GM06990 (cell line): ENCODE data around the gene VSIR.

Experiments used
- DNase-seq: peaks from one replicate; pipeline ENCODE4 v3.0.0-alpha.2; 2011; ENCODE audit not compliant: insufficient read length; ENCODE audit errors: extremely low read depth
- H3K27me3 ChIP-seq: replicated peaks from 2 replicates; pipeline ENCODE4 v1.6.0; 2011; ENCODE audit warnings: low read length; ENCODE audit not compliant: control insufficient read depth, insufficient read depth
- H3K36me3 ChIP-seq: 2 replicates; pipeline ENCODE4 v1.5.1; 2011; ENCODE audit warnings: low read length; ENCODE audit not compliant: control insufficient read depth, insufficient read depth
- H3K4me3 ChIP-seq: replicated peaks from 2 replicates; pipeline ENCODE4 v1.5.1; 2011; ENCODE audit warnings: low read depth, mild to moderate bottlenecking, control low read depth, low read length
- TF ChIP-seq, protein P1 (sequence below): IDR thresholded peaks from 2 replicates; pipeline ENCODE4 v1.5.1; 2011; ENCODE audit warnings: low read length, control low read depth, mild to moderate bottlenecking, inconsistent platforms; ENCODE audit not compliant: insufficient read depth, poor library complexity, severe bottlenecking

Gene VSIR

GRCh38 chr10:71773221-71773971 is at the start of gene VSIR:
Gene VSIR (minus strand): TSS chr10:71773520. CDS start chr10:71773439, 81 bp downstream.
- Histone ChIP-seq H3K36me3 (no peaks in the 10 kb centered on the region), H3K27me3 (no peaks in the 10 kb centered on the region), H3K4me3 (peak within 1 kb of the TSS; percentile 75)
- DNase-seq, result peak; percentile 89
- TF ChIP-seq, protein P1, sequence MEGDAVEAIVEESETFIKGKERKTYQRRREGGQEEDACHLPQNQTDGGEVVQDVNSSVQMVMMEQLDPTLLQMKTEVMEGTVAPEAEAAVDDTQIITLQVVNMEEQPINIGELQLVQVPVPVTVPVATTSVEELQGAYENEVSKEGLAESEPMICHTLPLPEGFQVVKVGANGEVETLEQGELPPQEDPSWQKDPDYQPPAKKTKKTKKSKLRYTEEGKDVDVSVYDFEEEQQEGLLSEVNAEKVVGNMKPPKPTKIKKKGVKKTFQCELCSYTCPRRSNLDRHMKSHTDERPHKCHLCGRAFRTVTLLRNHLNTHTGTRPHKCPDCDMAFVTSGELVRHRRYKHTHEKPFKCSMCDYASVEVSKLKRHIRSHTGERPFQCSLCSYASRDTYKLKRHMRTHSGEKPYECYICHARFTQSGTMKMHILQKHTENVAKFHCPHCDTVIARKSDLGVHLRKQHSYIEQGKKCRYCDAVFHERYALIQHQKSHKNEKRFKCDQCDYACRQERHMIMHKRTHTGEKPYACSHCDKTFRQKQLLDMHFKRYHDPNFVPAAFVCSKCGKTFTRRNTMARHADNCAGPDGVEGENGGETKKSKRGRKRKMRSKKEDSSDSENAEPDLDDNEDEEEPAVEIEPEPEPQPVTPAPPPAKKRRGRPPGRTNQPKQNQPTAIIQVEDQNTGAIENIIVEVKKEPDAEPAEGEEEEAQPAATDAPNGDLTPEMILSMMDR, result peak; percentile 64

DNA sequence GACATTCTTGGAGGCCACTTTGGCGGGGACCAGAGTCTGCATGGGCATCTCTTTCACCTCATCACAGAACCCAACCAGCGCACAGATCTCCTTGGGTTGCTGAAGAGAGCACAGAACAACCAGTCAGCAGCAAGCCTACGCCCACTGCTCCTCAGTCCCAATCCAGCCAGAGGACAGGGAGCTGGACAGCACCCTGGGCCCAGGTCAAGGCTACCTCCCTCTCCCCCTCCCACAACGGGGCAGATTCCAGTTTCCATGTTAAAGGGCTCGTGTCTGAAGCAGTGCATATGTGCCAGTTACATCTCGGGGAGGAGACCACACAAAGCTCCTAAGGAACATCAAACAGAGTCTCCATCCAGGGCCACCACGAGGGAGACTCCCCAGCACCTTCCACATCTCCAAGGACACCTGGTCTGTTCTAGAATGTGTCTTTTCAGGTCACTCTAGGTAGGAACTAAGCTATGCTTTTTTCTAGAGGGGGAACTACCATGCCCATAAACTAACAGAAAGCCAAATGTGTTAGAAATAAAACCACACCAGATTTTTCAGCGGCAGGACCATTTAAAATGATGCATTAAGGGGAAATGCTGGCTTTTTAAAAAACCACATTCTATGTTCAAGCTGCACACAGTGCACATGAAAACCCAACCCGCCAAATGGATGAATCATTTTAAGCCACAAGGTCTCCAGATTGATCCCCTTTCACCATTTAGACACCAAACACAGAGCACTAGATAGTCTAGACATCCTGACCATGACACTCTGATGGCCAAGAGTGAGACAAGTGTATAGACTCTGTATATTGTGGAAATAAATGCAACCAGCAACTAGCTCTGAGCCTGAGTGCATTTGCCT is 48.8 kb upstream of the VSIR start:
- TF ChIP-seq, protein P1, result no peak
- no peak for DNase-seq
- H3K27me3 ChIP-seq, result no peaks in the 10 kb centered on the region
- H3K4me3 ChIP-seq, result no peak overlapping the region
- H3K36me3 ChIP-seq, result peaks cover 43% of the 10 kb centered on the region

DNA sequence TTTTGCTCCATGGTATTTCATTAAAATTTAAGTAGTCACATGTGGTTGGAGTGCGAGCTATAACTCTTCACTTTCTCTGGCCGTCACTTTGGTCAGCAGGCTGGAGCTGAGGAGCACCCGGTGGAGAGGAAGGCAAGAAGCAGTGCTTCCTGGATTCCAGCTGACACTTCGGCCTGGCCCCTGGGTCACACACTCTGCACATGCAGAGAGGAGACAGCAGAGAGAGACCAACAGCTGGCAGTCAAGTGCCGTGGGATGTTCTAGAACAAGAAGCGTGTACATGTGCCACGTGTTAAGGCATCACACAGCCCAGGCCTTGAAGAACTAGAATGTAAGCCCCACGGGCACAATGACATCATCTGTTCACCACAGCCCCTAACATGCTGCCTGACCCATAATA is 47.6 kb upstream of the VSIR start:
- H3K27me3 ChIP-seq, result no peaks in the 10 kb centered on the region
- H3K4me3 ChIP-seq, result no peak overlapping the region
- peaks cover 51% of the 10 kb centered on the region for H3K36me3 ChIP-seq
- no peak for DNase-seq
- TF ChIP-seq, protein P1, result no peak

- DNase-seq, result no peak
- TF ChIP-seq, protein P1, result no peak
- H3K4me3 ChIP-seq, result no peak overlapping the region
- no peaks in the 10 kb centered on the region for H3K27me3 ChIP-seq
- H3K36me3 ChIP-seq, result peaks cover 49% of the 10 kb centered on the region
These were observed 46.7 kb upstream of the VSIR start for GRCh38 chr10:71819985-71820384.

GRCh38 chr10:71819441-71819861 is 46.1 kb upstream of the VSIR start:
- TF ChIP-seq, protein P1, result no peak
- Histone ChIP-seq H3K36me3 (peaks cover 47% of the 10 kb centered on the region), H3K27me3 (no peaks in the 10 kb centered on the region), H3K4me3 (no peak overlapping the region)
- no peak for DNase-seq
